A673 (cell line): ENCODE data around the gene C14orf132.

ENCODE experiments used
- CTCF ChIP-seq: fragments of 300-800, 200-600 bp; sonication (generic); conservative IDR thresholded peaks from 2 replicates; pipeline ENCODE4 v1.5.1; 2017; ENCODE audit warnings: low read depth, mild to moderate bottlenecking, antibody characterized with exemption, low read length, moderate library complexity, mixed read lengths
- EZH2 ChIP-seq: fragments of 200-600 bp; sonication (generic); IDR thresholded peaks from 2 replicates; pipeline ENCODE4 v1.6.1; 2017; ENCODE audit warnings: borderline replicate concordance, low read depth, mild to moderate bottlenecking, mixed read lengths, antibody characterized with exemption, low read length; ENCODE audit not compliant: poor library complexity, severe bottlenecking

GRCh38 chr14:96102081-96102856, 63.1 kb downstream of the C14orf132 start:
- TF ChIP-seq CTCF (no peak), EZH2 (no peak)
